ENCODE results near the gene FRAT2.

The FRAT2 gene

DNA sequence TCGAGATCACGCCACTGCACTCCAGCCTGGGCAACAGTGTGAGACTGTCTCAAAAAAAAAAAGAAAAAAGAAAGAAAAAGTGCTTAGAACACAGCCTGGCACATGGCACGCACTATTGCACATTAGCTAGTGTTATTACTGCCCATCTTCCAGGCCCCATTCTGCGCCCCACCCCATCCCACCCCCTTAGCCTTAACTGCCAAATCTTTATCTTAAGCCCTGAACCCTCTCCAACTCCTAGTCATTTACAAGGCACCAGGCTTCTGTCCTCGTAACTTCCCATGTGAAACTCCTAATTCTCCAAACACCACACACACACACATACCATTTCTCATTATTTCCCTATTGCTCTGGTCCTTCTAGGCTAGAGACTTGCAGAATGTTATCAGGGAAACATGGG is 4.8 kb downstream of the FRAT2 start:
- H3K4me3 ChIP-seq (ENCODE audit: low read length) = no peak overlapping the region
- no peak for DNase-seq (ENCODE audit: low read depth, low spot score)

- DNase-seq (ENCODE audit: low read depth, low spot score) = no peak
- H3K4me3 ChIP-seq (ENCODE audit: low read length) = no peak overlapping the region
These were observed 5.7 kb downstream of the FRAT2 start for GRCh38 chr10:97328646-97329453.

- DNase-seq (ENCODE audit: low read depth, low spot score) = no peak
- H3K4me3 ChIP-seq (ENCODE audit: low read length) = no peak overlapping the region
These were observed 6.9 kb downstream of the FRAT2 start for GRCh38 chr10:97327348-97328294.

GRCh38 chr10:97325754-97326153 is 8.8 kb downstream of the FRAT2 start:
- DNase-seq (ENCODE audit: low read depth, low spot score) = no peak
- no peak overlapping the region for H3K4me3 ChIP-seq (ENCODE audit: low read length)

- no peak for DNase-seq (ENCODE audit: low read depth, low spot score)
- H3K4me3 ChIP-seq (ENCODE audit: low read length) = no peak overlapping the region
These were observed 11.0 kb downstream of the FRAT2 start for GRCh38 chr10:97323501-97323900.

DNA sequence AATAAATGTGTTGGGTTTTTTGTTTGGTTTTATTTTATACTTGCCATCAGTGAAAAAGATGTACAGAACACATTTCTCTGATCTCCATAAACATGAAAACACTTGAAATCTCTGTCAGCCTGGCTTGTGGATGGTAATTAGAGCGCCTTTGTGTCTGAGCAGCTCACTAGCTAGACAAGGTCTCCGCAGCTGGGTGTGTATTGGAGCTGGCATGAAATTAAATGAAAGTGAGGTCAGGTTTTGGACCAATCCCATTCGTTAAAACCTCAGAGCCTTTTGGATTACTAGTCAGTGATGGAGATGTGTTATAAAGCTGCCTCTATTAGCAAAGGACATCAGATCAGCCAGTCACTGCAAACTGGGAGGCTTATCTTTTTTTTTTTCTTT is 12.7 kb downstream of the FRAT2 start:
- DNase-seq (ENCODE audit: low read depth, low spot score) = no peak
- no peak overlapping the region for H3K4me3 ChIP-seq (ENCODE audit: low read length)

DNA sequence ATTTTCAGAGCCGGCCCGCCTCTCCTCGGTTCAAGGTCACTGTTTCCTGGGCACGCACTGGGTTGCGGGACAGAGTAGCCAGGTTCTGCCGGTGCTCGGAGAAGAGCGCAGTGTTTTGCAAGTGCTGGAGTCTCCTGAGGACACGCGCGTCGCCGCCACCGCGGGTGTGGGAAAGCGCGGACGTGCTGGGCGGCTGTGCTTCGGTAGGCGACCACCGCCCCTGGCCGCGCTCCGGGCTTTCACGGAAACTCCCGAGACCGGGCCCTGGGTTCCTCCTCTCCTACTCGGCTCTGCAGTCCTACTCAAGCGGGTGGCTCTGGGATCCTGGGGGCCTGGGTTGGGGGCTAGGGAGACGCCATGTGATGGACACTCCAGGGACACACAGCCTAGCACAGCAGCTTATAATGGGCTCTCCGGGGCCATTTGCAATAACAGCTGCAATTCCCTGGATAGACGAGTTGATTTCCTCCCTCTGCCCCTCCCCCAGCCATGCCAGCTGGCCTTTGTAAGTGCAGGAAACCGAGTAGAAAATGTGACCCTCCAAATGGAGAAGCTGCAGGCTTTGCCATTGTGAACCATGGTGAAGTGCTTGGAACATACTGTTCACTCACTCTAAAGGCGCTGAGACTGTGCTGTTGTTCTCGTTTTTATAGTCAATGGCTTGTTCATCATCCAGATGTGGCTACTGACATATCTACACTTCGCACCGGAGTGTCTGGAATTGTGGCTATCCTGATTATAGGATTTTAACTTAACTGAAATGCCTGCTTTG is 13.3 kb downstream of the FRAT2 start:
- no peak for DNase-seq (ENCODE audit: low read depth, low spot score)
- H3K4me3 ChIP-seq (ENCODE audit: low read length) = no peak overlapping the region

- H3K4me3 ChIP-seq (ENCODE audit: low read length) = peak overlapping the region; percentile 72
These were observed 14.0 kb downstream of the FRAT2 start for GRCh38 chr10:97320480-97321031.

GRCh38 chr10:97319671-97320479 is 14.7 kb downstream of the FRAT2 start:
- DNase-seq (ENCODE audit: low read depth, low spot score) = no peak
- H3K4me3 ChIP-seq (ENCODE audit: low read length) = peak overlapping the region; percentile 72

More at GRCh38 chr10:97320480-97321031, 14.0 kb downstream of the FRAT2 start:
- no peak for DNase-seq (ENCODE audit: low read depth, low spot score)

GRCh38 chr10:97318772-97319651 is 15.5 kb downstream of the FRAT2 start, which contains the start of gene FRAT1:
Gene FRAT1, plus strand, starts transcription at chr10:97319271. Its CDS starts 183 bp downstream, at chr10:97319454.
- H3K4me3 ChIP-seq (ENCODE audit: low read length) = peak within 1 kb of the TSS; percentile 72
- peak; percentile 83 for DNase-seq (ENCODE audit: low read depth, low spot score)

- no peak overlapping the region for H3K4me3 ChIP-seq (ENCODE audit: low read length)
- no peak for DNase-seq (ENCODE audit: low read depth, low spot score)
These were observed 19.9 kb downstream of the FRAT2 start for GRCh38 chr10:97314671-97315070.

DNA sequence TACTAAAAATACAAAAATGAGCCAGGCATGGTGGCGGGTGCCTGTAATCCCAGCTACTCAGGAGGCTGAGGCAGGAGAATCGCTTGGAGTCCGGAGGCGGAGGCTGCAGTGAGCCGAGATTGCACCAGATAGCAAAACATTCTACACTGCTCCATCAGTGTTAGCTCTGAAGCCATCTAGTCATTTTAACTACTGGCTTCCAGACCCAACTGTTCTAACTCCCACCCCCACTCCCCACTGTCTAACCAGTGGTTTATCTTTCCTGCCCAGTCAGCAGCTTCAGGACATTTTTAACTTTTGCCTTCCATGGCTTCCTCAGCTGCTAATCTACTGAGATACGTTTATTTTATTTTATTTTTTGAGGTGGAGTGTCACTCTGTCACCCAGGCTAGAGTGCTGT is 21.6 kb downstream of the FRAT2 start:
- H3K4me3 ChIP-seq (ENCODE audit: low read length) = no peak overlapping the region
- no peak for DNase-seq (ENCODE audit: low read depth, low spot score)

DNA sequence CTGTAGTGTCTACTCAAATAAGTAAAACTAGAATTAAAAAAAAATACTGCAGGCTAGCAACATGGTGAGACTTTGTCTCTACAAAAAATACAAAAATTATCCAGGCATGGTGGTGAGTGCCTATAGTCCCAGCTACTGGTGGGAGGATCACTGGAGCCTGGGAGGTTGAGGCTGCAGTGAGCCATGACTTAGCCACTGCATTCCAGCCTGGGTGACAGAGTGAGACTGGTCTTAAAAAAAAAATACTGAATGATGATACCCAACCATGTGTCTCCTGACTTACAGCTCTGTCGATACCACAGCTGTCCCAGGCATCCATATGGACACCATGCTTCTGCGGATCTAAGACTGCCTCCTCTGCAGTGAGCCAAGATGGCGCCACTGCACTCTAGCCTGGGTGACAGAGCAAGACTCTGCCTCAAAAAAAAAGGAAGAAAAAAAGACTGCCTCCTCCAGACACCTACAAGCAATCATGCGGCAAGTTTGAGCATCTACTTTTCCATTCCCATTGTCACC is 23.4 kb downstream of the FRAT2 start:
- no peak overlapping the region for H3K4me3 ChIP-seq (ENCODE audit: low read length)
- DNase-seq (ENCODE audit: low read depth, low spot score) = no peak

- H3K4me3 ChIP-seq (ENCODE audit: low read length) = no peak overlapping the region
- no peak for DNase-seq (ENCODE audit: low read depth, low spot score)
These were observed 26.4 kb downstream of the FRAT2 start for GRCh38 chr10:97307866-97308780.

DNA sequence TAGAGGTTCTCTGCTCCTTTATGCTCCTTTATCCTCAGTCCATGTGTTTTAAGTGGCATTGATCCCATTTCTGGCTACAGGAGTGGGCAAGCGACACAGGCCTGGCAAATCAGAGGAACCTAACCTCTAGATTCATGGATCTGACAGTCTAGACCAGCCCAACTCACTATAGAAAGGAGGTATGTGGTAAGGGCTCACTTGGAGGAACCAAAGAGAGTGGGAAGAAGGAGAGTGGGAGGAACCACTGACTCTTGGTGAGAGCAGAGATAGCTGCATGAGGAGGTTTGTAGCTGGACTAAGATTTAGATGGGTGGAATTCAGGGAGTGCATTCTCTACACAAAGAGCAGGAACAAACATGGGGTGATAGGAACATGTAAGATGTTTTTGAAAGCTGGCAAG is 27.1 kb downstream of the FRAT2 start:
- no peak for DNase-seq (ENCODE audit: low read depth, low spot score)
- H3K4me3 ChIP-seq (ENCODE audit: low read length) = no peak overlapping the region

DNA sequence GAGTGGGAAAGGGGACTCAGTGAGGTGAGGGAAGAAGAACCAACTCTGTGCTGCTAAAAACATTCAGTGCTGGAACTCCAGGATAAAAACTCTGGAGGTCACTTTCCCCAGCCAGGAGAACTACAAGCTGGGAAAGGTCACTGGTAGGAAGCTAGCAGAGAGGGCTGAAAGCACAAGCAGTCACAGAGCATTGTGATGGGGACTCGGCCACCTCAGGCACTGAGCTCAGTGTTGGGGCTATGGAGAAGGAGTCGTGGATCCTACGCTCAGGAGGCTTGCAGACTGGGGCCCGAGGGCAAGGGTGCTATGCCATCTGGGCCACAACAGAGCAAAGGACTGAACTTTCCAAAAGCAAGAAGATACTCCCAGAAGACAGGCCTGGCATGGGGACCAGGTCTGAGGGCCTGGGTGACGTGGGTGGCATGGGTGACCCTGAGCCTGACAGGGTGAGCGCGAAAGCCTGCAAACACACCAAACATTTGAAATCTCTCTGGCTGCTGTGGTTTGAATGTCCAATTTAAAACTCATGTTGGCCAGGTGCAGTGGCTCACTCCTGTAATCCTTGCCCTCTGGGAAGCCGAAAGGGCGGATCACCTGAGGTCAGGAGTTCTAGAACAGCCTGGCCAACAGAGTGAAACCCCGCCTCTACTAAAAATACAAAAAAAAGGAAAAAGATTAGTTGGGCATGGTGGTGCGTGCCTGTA is 32.3 kb downstream of the FRAT2 start:
- no peak overlapping the region for H3K4me3 ChIP-seq (ENCODE audit: low read length)
- no peak for DNase-seq (ENCODE audit: low read depth, low spot score)
